GM21717 (cell line): ENCODE results near the gene CACNA2D2.

Source experiments
- ATAC-seq: cut with Tn5 transposase; IDR thresholded peaks from one replicate; pipeline ENCODE4 v1.9.1; 2021; ENCODE audit warnings: mild to moderate bottlenecking, moderate library complexity; ENCODE audit not compliant: unreplicated experiment

Gene CACNA2D2

DNA sequence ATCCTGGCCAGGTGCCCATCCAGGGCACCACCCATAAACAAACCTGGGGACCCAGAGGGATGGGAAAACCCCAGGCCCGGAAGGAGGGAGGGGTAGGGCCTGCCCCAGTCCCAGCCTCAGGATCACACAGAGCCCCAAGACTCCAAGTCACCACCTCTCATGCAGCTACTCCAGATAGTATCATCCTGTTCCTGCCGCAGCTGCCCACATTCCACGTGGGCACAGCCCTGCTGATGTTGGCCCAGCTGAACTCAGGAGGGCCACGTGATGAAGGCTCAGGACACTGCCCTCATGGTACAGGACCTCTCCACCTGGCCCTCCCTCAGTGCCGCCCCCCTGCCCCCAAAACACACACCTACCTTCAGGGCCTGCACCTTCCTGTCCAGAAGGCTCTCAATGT, 69.5 kb downstream of the CACNA2D2 start:
- no peak for ATAC-seq

DNA sequence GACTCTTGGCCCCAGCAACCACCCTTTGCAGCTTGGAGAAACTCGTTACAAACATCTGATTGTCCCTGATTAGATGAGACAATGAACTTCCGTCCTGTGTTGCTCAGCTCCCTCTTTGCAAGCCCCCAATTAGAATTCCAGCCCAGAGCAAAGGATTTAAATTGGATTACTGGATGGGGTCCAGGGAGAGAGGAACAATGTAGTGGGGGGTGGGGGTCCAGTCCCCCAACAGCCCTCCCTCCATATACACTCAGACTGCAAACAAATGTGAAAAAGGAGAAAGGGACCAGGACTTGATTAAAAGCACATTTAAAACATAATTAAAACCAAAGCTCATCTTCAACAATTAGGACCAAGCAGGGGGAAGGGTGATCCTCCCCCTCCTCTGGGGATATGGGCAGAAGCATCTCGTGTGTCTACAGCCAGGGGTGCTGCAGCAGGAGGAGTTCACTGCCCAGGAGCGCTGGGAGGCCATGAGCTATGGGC, 72.4 kb downstream of the CACNA2D2 start:
- no peak for ATAC-seq

DNA sequence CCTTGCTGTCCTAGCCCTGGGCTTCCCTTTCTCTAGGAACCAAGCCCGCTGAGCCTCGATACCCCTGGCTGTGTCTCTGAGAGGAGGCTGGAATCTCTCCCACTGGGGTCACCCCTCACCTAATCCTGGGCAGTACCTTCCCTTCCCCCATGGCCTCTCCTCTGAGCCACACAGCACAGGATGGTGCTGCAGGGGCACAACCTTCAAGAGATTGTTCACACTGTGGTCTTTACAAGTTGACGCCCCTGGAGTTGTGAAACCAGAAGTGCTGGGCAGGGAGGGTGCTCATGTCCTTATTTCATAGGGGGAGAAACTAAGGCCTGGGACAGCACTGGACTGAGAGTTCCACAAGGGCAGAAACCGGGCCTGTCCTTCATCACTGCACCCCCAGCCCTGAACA, 73.2 kb downstream of the CACNA2D2 start:
- no peak for ATAC-seq

DNA sequence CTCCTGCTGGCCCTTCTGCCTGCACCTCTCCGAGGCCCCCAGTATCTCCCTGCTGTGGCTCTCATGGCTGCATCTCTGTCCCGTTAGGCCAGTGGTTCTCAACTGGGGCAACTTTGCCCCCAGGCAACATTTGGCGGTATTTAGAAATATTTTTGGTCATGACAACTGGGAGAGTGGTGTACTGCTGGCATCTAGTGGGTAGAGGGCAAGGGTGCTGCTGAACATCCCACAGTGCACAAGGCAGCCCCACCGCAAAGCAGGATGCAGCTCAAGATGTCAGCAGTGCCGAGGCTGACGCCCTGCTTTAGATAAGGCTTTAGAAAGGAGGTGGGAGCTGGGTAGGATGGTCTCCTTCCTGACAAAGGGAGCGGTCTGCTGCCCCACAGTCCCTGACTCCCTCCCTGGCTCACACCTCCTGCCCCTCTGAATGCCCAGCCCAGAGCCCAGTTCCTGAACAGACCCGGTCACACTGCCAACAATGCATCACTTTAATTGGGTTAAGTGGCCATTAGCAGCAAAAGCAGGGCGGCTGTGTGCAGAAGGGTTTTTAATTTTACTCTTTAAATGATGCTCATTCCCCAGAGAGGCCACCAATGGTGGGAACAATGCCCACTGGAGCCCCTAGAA, 75.3 kb downstream of the CACNA2D2 start:
- ATAC-seq, result no peak

DNA sequence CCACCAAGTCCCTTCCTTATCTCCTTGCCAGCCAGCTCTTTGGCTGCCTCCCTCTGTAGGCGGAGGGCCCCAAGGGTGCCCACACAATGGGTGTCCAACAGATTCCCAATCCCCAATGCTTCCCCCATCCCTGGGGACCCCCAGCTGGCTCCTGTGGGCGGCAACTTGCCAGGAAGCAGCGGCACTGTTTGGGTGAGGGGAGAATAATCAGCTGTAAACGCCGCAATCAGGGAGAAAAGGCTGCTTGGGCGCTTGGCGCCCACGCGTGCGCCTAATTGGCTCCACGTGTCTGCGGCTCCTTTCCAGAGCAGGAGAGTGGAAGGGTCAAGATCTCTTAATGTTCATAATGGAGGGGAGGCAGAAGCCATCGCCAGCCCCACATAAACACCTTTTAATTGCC, 76.2 kb downstream of the CACNA2D2 start:
- ATAC-seq, result no peak

DNA sequence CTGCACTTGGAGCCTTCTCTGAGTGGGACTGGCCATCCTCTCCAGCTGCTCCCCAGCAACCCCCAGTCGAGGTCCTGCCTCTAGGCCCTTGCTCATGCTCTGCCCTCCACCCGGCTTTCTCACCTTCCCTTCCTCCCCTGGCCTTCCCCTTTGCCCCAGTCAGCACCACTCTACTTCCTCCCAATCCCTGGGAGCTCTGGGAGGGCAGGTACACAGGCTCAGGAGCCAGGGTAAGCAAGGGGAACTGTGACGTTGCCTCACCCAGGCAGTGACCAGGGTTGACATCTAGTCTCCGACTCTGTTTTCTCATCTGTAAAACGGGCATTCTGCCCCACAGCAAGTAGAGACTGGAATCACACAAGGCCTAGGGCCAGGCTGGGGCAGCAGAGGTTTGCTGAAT, 77.5 kb downstream of the CACNA2D2 start:
- no peak for ATAC-seq

DNA sequence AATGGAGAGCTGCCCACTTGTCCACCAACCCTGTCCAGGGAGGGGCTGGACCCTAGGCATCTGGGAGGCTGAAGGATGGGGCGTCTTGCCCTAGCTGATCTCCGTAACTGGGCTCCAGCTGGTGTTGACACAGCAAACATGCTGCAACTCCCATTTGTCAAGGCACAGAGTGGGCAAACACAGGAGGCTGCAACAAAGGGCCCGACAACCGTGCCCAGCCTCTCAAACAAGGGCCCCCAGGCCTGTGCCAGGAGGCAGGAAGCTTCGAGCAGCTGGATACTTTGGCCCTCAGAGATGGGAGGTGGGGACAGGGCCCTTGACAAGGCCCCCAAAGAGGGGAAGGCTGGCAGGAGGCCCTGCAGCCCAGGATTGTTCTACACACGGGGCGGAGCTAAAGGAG, 79.9 kb downstream of the CACNA2D2 start:
- no peak for ATAC-seq

DNA sequence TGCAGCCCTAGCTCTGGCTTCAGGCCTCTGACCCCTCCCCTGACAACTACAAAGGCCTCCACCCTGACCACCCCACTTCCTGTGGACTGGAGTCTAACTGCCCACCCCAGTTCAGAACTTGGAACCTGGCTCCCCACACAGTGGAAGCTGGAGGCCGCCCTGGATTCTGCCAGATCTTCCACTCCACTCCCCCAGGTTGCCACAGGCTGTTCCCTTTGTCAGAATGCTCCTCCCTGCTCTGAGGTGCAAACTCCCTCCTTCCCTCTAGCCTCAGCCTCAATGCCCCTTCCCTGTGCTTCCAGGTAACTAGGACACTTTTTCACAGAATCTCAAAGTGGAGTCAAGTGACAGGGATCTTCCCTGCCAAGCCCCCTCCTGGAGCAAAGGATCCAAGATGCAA, 81.3 kb downstream of the CACNA2D2 start:
- no peak for ATAC-seq

DNA sequence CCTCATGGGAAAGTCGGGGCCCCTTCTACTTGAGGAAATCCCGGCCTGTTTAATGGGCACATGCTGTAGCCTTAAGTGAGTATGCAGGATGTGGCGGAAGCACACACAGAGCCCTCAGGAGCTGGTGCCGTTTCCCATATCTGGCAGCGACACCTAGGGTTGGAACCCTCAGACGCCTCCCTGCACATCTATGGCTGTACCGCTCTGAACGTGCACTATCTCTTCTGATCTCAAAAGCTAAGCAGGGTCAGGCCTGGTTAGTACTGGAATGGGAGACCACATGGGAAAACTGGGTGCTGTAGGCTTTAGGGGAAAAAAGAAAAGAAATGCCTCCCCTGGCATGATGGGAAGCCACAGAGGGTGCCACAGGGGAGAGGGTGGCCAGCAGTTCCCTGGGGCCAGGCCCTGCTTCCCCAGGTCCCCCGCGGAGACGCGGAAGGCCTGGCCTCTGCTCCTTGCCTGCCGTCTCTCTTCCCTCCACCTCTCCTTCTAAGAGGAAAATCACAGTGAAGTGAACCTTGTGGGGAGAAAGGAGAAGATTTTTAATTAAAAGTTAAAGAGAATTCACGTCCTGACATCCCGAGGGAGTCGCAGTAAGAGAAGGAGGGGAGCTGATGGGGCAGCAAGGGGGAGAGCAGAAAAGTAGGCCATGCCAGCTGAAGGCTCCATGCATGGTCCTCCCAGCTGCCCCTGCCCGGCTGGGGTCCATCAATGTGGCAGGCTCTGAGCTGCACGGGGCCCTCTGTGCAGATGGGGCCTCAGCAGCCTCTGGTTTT, 83.7 kb downstream of the CACNA2D2 start:
- ATAC-seq, result no peak

DNA sequence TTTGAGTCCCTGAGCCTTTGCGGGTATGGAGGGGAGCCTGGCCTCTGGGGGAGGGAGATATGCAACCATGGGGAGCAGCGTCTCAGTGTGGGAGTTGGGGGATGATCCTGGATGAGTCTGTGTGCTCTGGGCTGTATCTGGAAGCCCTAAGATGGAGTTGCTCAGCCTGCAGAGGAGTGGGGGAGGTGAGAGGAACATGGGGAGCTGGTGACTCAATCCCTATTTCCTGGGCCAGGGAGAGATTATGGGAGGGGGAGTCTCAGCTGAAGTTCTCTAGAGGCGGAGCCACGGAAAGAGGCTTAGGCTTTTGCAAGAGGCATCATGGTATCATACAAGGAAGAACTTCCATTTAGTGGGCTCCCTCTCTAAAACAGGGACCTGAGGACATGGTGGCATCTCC, 84.6 kb downstream of the CACNA2D2 start:
- no peak for ATAC-seq

DNA sequence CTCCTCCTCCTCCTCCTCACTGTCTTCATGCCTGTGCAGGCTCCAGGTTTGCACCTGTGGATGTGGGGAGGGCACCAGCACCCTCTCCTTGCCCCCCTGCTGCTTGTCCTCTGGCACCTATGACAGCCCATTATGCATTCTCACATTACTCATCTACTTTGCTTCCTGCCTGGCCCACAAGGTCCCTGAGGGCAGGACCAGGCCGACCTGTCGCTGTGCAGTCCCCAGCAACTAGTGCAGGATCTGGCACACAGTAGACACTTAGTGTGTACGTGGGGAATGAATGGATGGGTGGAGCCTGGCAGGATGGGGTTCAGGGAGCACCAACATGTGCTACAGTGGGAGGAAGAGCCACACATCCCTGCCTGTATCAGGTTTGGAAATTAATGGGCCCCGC, 85.8 kb downstream of the CACNA2D2 start:
- no peak for ATAC-seq

DNA sequence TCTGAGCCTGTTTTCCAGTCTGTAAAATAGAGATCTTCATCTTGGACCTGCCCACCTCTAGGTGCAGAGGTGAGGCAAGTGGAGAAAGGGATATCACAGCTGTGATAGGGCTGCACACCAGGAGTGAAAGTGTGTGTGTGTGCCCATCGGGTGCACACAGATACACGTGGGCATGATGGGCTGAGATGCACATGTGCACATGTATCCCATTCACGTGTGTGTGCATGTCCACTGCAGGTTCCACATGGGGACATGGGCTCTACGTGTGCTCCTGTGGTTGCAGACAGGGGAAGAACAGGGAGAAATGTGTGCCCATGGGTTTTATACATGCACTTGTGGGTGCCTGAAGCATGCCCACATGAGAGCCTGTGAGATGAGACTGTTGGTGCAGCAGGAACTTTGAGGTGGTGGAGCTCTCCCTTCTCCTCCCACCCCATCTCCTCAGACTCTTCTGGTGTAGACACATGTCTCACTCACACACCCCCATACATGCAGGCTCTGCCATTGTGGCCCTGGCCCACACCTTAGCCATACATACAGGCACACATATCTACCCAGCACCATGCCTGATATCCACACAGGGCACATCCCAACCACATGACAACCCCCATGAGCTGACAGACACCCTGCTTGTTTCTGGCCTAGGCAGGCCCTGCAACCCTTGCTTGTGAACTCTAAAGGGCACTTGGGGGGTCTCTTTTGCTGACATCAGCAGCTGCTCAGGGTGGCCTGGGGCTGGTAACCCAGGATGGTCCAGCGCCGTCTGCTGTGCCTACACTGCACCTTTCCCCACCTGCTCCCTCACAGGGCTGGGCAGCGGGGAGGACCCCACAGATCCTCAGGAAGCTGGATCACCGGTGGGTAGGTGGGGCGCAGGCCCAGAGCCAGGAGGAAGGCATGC, 86.4 kb downstream of the CACNA2D2 start:
- ATAC-seq, result no peak

DNA sequence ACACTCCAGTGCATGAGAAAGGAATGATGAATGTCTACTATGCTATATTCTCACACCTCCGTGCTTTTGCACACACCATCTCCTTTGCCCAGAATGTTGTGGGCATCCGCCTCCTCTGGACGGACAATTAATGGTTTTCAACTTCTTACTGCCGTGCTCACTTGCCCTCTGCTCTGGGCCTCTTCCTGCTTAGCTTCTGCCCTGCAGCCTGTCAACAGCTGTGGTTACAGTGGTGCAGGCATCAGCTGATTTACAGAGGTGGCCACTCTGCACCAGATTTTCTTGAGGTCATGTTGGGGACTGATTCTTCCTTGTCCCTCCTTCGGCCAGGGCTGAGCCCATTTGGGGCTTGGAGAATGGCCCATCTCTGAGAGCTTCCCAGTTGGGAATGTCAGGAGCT, 87.6 kb downstream of the CACNA2D2 start:
- ATAC-seq, result no peak

DNA sequence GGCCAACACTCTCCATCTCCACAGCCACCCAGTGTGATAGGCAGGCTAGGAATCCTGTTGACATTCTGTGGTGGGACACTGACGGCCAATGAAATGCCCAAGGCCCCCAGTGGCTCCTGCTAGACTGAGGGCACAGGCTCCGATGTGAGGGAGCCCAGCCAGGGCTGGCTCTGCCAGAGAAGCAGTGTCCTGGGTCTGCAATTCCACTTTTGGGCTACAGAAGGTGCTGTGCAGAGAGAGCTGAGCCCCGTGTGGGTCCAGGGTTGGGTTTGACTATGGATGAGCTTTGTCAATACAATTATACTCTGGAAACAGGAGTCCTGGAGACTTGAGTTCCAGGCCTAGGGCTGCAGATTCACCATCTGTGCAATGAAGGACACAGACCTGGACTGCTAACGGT, 88.4 kb downstream of the CACNA2D2 start:
- no peak for ATAC-seq

DNA sequence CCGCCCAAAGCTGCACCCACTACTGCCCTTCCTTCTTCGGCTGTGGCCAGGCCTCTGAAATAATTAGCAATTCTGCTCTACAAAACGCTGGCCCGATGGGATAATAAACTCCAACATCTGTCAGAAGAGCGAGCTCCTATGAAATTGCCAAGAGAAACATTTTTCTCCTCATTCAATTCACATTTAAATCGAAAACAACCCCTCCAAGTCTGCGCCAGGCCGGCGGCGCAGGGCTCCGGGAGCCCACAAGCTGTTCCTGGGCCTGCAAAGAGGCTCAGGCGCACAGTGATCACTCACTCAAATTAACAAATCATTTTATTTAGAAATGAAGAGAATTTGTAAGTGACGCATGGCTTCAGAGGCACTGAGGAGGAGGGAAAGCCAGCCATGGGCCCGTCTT, 88.8 kb downstream of the CACNA2D2 start:
- ATAC-seq, result no peak

DNA sequence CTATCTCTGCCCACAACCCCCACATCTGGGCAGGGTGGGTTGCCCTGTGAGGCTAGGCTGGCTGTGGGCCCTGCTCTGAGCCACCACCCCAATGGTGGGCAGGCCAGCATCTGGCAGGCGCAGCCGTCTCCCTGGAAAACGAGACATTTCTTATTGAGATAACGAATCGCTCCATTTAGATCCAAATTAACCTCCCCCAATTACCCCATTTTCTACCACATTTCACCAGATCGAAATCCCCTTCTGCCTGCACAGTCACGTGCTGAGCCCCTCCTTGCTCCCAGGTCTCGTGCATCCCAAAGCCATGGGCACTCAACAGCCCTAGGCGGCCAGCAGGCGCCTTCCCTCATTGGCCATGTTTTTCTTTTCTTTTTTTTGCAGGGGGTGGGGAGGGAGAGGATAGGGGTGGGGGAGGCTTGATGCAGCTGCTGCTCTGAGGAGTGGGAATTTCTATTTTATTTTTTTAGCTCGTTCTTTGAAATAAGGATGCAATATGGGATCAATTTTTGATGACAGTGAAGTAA, 91.1 kb downstream of the CACNA2D2 start:
- no peak for ATAC-seq

DNA sequence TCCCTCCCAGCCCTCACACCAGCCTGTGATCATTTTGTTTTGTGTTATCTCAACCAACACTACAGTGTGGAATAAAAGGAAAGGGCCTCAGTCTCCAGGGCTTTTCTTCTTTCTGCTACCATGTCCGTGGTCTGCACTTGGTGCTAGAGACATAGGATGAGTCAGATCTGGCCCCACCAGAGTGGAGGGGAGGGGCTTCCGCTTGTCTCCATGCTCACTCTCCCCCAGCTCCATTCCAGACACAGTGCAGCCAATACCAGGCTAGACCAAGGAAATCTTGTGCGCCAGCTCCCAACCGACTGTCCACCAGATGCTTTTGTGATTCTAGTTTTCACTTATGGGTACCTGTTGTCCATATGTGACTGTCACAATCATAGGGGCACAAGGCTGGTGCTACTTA, 92.2 kb downstream of the CACNA2D2 start:
- no peak for ATAC-seq

DNA sequence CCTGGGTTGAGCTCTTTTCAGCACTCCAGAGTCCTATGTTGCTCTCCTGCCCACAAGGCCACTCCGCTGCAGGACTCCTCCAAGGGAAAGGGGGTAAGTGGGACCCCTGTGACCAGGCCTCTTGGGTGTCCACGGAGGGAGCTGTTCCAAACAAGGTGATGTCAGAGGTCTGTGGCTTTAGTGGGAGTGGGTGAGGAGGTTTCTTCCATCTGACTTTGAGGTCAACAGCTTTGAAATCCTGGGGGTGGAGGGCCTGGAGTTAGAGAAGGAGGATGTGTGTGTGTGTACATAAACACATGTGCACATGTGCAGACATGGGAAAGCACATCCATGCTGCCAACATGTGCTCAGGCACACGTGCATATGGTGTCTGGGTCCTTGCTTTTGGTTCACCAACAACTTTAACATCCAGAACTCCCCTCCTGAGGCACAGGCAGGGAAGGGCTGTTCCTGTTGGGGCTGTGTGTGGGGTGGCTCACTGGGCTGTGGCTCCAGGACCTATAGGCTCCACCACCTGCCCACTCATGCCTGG, 92.8 kb downstream of the CACNA2D2 start:
- ATAC-seq, result no peak

DNA sequence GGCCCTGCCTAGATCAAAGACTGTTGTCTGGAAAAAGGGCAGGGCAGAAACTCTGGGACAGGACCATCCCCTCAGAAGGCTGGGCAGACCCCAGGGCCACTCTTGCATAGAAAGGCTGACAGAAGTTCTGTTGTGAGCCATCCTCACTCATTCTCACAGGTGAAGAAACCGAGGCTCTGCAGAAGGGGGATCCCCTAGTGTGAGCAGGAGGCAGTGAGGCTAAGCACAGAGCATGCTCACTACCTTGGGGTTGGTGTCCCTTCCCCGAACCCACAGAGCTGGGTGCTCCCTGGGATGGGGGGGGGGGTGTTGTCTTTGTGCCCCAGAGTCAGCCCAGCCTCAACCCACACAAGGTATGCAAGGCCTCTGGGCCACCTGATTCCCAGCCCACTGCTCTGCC, 93.2 kb downstream of the CACNA2D2 start:
- no peak for ATAC-seq

DNA sequence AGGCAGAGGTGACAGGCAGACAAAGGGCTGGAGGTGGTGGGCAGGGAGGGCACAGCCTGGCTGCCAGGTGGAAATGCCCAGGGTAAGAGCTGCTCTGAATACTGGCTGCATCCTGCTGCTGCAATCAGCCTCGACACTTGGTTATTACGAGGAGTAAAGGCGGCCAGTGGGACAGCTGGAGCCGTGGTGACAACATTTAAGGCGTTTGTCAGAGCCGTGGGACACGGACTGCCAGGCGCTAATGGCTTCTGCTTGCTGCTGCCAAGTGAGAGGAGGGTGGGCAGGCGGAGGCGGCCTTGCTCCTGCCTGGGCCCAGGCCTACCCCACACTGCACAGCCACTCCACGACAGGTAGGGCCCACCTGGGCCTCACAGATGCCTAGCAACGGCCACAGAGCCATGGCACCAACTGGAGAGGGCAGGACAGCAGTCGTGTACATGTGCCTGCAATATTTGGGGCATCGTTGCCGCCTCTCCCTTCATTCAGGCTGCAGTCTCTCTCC, 94.9 kb downstream of the CACNA2D2 start:
- ATAC-seq, result no peak

DNA sequence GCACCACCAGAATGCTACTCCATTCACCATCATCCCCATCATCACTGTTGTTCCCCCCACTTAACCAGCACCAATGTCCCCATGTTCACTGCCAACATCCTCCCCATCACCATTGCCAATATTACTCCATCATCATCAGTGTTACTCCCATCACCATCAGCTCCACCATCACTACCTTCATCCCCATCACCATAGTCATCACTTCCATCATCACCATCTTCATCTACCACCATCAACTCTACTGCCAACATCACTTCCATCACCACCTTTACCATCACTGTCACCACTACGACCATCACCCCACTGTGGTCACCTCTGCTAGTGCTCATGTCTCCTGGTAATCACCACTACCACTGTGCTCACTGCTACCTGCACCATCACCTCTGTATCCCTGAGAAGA, 96.9 kb downstream of the CACNA2D2 start:
- no peak for ATAC-seq
